GM19193 (cell line): ENCODE measurements around the gene TIGD3.

ENCODE experiments used
- POLR2A ChIP-seq: IDR thresholded peaks from 4 replicates; pipeline ENCODE4 v1.6.1; 2011; ENCODE audit not compliant: insufficient read depth, insufficient read length; ENCODE audit errors: extremely low read depth

TIGD3 gene

GRCh38 chr11:65354265-65355012, at the start of gene TIGD3:
Gene TIGD3 (plus strand): TSS chr11:65354751. CDS start chr11:65355809, 1,058 bp downstream.
- peak; percentile 55 for TF ChIP-seq POLR2A

- no peak for TF ChIP-seq POLR2A
Observed at GRCh38 chr11:65305501-65306268, 48.9 kb upstream of the TIGD3 start.

GRCh38 chr11:65307298-65308229, 47.0 kb upstream of the TIGD3 start:
- no peak for TF ChIP-seq POLR2A

- TF ChIP-seq POLR2A = no peak
Observed at GRCh38 chr11:65308281-65308891, 46.2 kb upstream of the TIGD3 start.

GRCh38 chr11:65309006-65309405, 45.5 kb upstream of the TIGD3 start:
- no peak for TF ChIP-seq POLR2A

GRCh38 chr11:65310215-65310614, 44.3 kb upstream of the TIGD3 start:
- no peak for TF ChIP-seq POLR2A

GRCh38 chr11:65310736-65311135, 43.8 kb upstream of the TIGD3 start:
- TF ChIP-seq POLR2A = no peak

GRCh38 chr11:65311170-65311678, 43.3 kb upstream of the TIGD3 start:
- no peak for TF ChIP-seq POLR2A

- TF ChIP-seq POLR2A = no peak
Observed at GRCh38 chr11:65314501-65315203, 39.9 kb upstream of the TIGD3 start, which contains the start of gene CDC42EP2. Gene CDC42EP2 (plus strand): TSS chr11:65314866. CDS start chr11:65320899, 6,033 bp downstream.

- no peak for TF ChIP-seq POLR2A
Observed at GRCh38 chr11:65315204-65315865, 39.2 kb upstream of the TIGD3 start.

GRCh38 chr11:65315866-65316226, 38.7 kb upstream of the TIGD3 start:
- no peak for TF ChIP-seq POLR2A

- no peak for TF ChIP-seq POLR2A
Observed at GRCh38 chr11:65316227-65317024, 38.1 kb upstream of the TIGD3 start.
